Vagina (tissue), 2 donors: Measurements from ENCODE around the gene OR6B3. TPM values are rescaled to one million over a fixed set of nuclear protein-coding genes. Genes with fewer than 3 reads are reported as not detected.

ENCODE experiments used
- DNase-seq, 2 donors: peaks; one replicate each; pipeline ENCODE4 v3.0.0-alpha.2; 2017; ENCODE audit errors: extremely low spot score in 2 of 2
- H3K27ac ChIP-seq: fragments of 200-600 bp; sonication (generic); one replicate; pipeline ENCODE4 v1.5.1; 2019
- H3K27me3 ChIP-seq: fragments of 200-600 bp; sonication (generic); one replicate; pipeline ENCODE4 v1.5.1; 2019
- H3K36me3 ChIP-seq, 2 donors: fragments of 200-600 bp; sonication (generic); one replicate each; pipeline ENCODE4 v1.5.1; 2017 to 2019
- H3K4me1 ChIP-seq: fragments of 200-600 bp; sonication (generic); one replicate; pipeline ENCODE4 v1.5.1; 2019
- H3K4me3 ChIP-seq, 2 donors: fragments of 200-600 bp; sonication (generic); 1 replicate in 1 of 2; 2 replicates in 1 of 2; pipeline ENCODE4 v1.5.1; 2016 to 2019
- H3K9me3 ChIP-seq: fragments of 200-600 bp; sonication (generic); one replicate; pipeline ENCODE4 v1.5.1; 2019
- CTCF ChIP-seq, 3 experiments: fragments of 450-650 bp in 2 of 3; fragments of 200-600 bp in 1 of 3; sonication (generic) in 1 of 3; IDR thresholded peaks; one replicate each; pipeline ENCODE4 v1.5.1; 2017 to 2019; ENCODE audit warnings: antibody characterized with exemption in 3 of 3, mild to moderate bottlenecking in 2 of 3, moderate library complexity in 2 of 3
- POLR2A ChIP-seq, 2 donors: fragments of 450-650 bp; IDR thresholded peaks; one replicate each; pipeline ENCODE4 v1.6.1; 2017; ENCODE audit warnings: antibody characterized with exemption in 2 of 2, mild to moderate bottlenecking in 2 of 2, moderate library complexity in 2 of 2
- POLR2AphosphoS5 ChIP-seq, 2 donors: sonication (generic); formaldehyde crosslinking; IDR thresholded peaks; one replicate each; pipeline ENCODE4 v1.9.0; 2017; ENCODE audit warnings: antibody characterized with exemption in 2 of 2, mild to moderate bottlenecking in 2 of 2, low read depth in 1 of 2; ENCODE audit not compliant: insufficient read depth in 1 of 2
- intact Hi-C: fragments of 100-400 bp; cut with DNase I; formaldehyde crosslinking; loops from one replicate; pipeline ENCODE4 v1.15.1; 2023
- total RNA-seq: library from RNA; depleted of rRNA; stranded (reverse); fragments of >200 nt; gene quantifications from one replicate; pipeline ENCODE4 v1.2.3, GENCODE V29; 2016

OR6B3 gene
- not detected for total RNA-seq

DNA sequence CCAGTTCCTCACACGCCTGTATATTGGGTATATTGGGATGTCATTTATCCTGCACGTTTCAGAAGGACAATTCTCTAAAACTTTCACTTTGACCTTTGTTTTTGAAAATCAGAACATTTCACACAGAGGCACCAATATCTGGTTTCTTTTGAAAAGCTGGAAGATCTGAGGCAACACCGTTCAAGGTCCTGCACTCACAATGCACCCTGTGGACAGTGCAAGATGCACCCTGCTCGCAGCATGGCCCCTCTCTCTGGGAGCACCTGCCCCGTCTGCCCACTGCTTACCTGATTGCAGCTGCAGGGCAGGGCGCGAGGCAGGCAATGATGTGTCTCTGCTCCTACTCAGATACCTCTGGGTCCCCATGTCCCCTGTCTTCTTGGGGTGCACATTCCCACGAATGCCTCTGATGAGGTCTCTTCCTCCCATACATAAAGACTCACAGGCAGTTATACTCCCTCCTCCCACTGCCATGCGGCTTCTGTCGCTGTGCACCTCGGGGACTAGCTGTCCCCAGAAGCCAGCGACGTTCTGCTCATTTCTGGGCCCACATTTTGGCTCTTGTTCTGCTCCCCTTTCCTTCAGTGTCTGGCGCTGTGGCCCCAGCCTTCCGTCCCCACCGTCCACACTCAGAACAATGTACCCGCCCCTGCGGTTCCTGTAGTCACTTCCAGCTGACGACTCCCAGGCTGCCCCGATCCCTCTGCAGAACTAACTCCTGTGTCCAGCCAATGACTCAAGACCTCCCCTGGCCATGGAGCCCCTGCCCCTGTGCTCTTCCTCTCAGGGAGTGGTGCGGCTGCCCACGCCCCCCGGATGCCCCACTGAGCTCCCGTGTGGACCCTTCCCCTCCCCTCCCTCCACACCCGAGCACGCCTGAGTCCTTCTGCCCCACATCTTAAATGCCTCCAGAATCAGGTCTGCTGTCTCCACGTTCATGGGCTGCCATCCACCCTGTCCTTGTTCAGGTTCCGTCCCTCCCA, at the start of gene OR6B3:
TSS of gene OR6B3 (minus strand) at position 349 of the 983 bp plus-strand sequence.
- DNase-seq = no peak
- H3K9me3 ChIP-seq = no peaks in the 10 kb centered on the region
- intact Hi-C loops = no loop called here
- no peaks in the 10 kb centered on the region for H3K36me3 ChIP-seq
- H3K27me3 ChIP-seq = no peaks in the 10 kb centered on the region
- no peak within 1 kb of the TSS for H3K4me3 ChIP-seq
- H3K4me1 ChIP-seq = no peaks in the 10 kb centered on the region
- TF ChIP-seq POLR2AphosphoS5 (IDR thresholded peaks at IDR 0.05; ENCODE audit: insufficient read depth in 1 of 2, low read depth in 1 of 2) (no peak), CTCF (IDR thresholded peaks at IDR 0.05) (no peak), POLR2A (IDR thresholded peaks at IDR 0.05) (no peak)
- H3K27ac ChIP-seq = no peak within 1 kb of the TSS

DNA sequence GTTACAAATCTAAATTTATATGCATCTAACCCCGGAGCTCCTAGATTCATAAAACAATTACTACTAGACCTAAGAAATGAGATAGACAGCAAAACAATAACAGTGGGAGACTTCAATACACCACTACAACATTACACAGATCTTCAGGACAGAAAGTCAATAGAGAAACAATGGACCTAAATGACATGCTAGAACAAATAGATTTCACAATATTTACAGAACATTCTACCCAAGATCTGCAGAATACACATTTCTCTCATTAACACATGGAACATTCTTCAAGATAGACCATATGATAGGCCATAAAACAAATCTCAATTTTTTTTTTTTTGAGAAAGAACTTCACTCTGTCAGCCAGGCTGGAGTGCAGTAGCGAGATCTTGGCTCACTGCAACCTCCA, 45.0 kb upstream of the OR6B3 start:
- intact Hi-C loops = no loop called here
- TF ChIP-seq POLR2AphosphoS5 (IDR thresholded peaks at IDR 0.05; ENCODE audit: insufficient read depth in 1 of 2, low read depth in 1 of 2) (no peak), CTCF (IDR thresholded peaks at IDR 0.05) (no peak), POLR2A (IDR thresholded peaks at IDR 0.05) (no peak)
- Histone ChIP-seq H3K4me3 (no peak overlapping the region), H3K9me3 (no peaks in the 10 kb centered on the region), H3K36me3 (no peaks in the 10 kb centered on the region), H3K27ac (no peak overlapping the region), H3K27me3 (peaks cover 4% of the 10 kb centered on the region), H3K4me1 (no peaks in the 10 kb centered on the region)
- no peak for DNase-seq

GRCh38 chr2:240095556-240096523, 42.5 kb upstream of the OR6B3 start:
- Histone ChIP-seq H3K27ac (no peak overlapping the region), H3K27me3 (peaks cover 4% of the 10 kb centered on the region), H3K4me1 (no peaks in the 10 kb centered on the region), H3K4me3 (no peak overlapping the region), H3K36me3 (no peaks in the 10 kb centered on the region), H3K9me3 (no peaks in the 10 kb centered on the region)
- TF ChIP-seq POLR2AphosphoS5 (IDR thresholded peaks at IDR 0.05; ENCODE audit: insufficient read depth in 1 of 2, low read depth in 1 of 2) (no peak), CTCF (IDR thresholded peaks at IDR 0.05) (no peak), POLR2A (IDR thresholded peaks at IDR 0.05) (no peak)
- intact Hi-C loops = no loop called here
- DNase-seq = no peak

DNA sequence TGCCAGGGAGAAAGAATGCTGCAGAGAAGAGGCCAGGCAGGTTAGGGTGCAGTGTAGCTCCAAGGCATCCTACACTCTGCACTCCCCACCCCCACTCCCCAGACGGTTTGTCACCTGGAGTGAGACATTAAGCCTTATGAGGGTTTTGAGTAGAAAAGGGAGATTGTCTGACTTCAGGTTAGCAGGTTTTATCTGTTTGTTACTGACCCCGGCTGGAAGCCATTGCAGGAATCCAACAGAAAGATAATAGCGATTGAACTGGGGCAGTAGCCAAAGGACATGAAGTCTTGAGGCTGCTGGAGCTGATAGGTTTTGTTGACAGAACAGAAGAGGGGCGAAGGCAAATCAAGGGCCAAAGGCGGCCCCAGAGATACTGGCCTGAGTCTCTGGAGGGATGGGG, 36.0 kb upstream of the OR6B3 start:
- Histone ChIP-seq H3K36me3 (no peaks in the 10 kb centered on the region), H3K27me3 (no peaks in the 10 kb centered on the region), H3K4me1 (no peaks in the 10 kb centered on the region), H3K4me3 (no peak overlapping the region), H3K9me3 (peaks cover 11% of the 10 kb centered on the region), H3K27ac (no peak overlapping the region)
- intact Hi-C loops = no loop called here
- TF ChIP-seq POLR2A (IDR thresholded peaks at IDR 0.05) = no peak
- no peak for TF ChIP-seq CTCF (IDR thresholded peaks at IDR 0.05)
- TF ChIP-seq POLR2AphosphoS5 (IDR thresholded peaks at IDR 0.05; ENCODE audit: insufficient read depth in 1 of 2, low read depth in 1 of 2) = no peak
- DNase-seq = no peak
